Measurements from ENCODE around the gene RHBDD2. TPM values are rescaled to one million over a fixed set of nuclear protein-coding genes. Genes with fewer than 3 reads are reported as not detected.

Gene RHBDD2
- total and polyA plus RNA-seq, 10 of the 15 experiments (the other 5 are each of a cell fraction or from before 2014, with no cell fraction given), result 3.9 to 39.8 (median 16.9) TPM

DNA sequence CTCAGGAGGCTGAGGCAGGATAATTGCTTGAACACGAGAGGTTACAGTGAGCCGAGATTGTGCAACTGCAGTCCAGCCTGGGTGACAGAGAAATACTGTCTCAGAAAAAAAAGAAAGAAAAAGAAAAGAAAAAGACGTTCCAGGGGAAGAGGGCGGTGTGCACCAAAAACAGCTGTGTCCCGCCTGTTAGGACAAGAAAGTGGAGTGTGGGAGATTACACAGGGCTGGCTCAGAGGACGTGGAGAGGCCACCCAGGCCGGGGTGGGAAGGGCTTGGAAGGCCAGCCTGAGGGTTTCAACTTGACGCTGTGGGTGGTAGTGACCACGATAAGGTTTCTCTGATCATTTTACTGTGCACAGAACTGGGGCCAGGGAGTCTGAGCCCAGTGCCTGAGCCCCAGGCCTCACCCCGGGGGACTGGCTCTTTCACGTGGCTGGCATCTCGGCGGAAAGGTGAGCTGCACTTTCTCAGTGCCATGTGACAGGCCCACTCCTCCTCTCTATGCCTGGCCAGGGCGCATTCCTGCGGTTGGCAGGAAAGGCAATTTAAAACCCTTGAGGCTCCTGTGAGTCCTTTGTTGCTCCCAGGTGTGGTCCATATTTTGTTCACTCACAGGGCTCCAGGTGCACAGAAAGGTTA lies 13.9 kb downstream of the RHBDD2 start:
- in situ Hi-C loops (cut with MboI), result no loop called here
- no peaks in the 10 kb centered on the region for H3K9me3 ChIP-seq (replicated peaks; ENCODE audit: control insufficient read depth, insufficient read depth, low read length)
- TF ChIP-seq FOS (IDR thresholded peaks at IDR 0.05; ENCODE audit: borderline replicate concordance, extremely low read depth, insufficient read length) (no peak), SREBF1 (IDR thresholded peaks at IDR 0.05; ENCODE audit: low read length) (no peak), SKIL (IDR thresholded peaks at IDR 0.05; ENCODE audit: low read depth, poor library complexity, severe bottlenecking) (no peak), ZNF24 (IDR thresholded peaks at IDR 0.05) (no peak), PAX5 (IDR thresholded peaks at IDR 0.05; ENCODE audit: borderline replicate concordance, low read depth, low read length) (no peak), GATAD2B (conservative IDR thresholded peaks at IDR 0.05; ENCODE audit: low read depth) (no peak), TCF7 (IDR thresholded peaks at IDR 0.05; ENCODE audit: borderline replicate concordance) (no peak), RB1 (IDR thresholded peaks at IDR 0.05; ENCODE audit: borderline replicate concordance) (no peak), ZNF384 (IDR thresholded peaks at IDR 0.05; ENCODE audit: borderline replicate concordance, low read depth, low read length) (no peak), HDGF (IDR thresholded peaks at IDR 0.05) (no peak), ASH2L (IDR thresholded peaks at IDR 0.05; ENCODE audit: borderline replicate concordance, low read depth) (no peak)
- TF ChIP-seq, protein P1, sequence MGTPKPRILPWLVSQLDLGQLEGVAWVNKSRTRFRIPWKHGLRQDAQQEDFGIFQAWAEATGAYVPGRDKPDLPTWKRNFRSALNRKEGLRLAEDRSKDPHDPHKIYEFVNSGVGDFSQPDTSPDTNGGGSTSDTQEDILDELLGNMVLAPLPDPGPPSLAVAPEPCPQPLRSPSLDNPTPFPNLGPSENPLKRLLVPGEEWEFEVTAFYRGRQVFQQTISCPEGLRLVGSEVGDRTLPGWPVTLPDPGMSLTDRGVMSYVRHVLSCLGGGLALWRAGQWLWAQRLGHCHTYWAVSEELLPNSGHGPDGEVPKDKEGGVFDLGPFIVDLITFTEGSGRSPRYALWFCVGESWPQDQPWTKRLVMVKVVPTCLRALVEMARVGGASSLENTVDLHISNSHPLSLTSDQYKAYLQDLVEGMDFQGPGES (IDR thresholded peaks at IDR 0.05), result no peak
- TF ChIP-seq, protein P2, sequence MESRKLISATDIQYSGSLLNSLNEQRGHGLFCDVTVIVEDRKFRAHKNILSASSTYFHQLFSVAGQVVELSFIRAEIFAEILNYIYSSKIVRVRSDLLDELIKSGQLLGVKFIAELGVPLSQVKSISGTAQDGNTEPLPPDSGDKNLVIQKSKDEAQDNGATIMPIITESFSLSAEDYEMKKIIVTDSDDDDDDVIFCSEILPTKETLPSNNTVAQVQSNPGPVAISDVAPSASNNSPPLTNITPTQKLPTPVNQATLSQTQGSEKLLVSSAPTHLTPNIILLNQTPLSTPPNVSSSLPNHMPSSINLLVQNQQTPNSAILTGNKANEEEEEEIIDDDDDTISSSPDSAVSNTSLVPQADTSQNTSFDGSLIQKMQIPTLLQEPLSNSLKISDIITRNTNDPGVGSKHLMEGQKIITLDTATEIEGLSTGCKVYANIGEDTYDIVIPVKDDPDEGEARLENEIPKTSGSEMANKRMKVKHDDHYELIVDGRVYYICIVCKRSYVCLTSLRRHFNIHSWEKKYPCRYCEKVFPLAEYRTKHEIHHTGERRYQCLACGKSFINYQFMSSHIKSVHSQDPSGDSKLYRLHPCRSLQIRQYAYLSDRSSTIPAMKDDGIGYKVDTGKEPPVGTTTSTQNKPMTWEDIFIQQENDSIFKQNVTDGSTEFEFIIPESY (IDR thresholded peaks at IDR 0.05), result no peak
- TF ChIP-seq, protein P3, sequence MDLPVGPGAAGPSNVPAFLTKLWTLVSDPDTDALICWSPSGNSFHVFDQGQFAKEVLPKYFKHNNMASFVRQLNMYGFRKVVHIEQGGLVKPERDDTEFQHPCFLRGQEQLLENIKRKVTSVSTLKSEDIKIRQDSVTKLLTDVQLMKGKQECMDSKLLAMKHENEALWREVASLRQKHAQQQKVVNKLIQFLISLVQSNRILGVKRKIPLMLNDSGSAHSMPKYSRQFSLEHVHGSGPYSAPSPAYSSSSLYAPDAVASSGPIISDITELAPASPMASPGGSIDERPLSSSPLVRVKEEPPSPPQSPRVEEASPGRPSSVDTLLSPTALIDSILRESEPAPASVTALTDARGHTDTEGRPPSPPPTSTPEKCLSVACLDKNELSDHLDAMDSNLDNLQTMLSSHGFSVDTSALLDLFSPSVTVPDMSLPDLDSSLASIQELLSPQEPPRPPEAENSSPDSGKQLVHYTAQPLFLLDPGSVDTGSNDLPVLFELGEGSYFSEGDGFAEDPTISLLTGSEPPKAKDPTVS (IDR thresholded peaks at IDR 0.05; ENCODE audit: low read depth, low read length), result no peak
- TF ChIP-seq, protein P4, sequence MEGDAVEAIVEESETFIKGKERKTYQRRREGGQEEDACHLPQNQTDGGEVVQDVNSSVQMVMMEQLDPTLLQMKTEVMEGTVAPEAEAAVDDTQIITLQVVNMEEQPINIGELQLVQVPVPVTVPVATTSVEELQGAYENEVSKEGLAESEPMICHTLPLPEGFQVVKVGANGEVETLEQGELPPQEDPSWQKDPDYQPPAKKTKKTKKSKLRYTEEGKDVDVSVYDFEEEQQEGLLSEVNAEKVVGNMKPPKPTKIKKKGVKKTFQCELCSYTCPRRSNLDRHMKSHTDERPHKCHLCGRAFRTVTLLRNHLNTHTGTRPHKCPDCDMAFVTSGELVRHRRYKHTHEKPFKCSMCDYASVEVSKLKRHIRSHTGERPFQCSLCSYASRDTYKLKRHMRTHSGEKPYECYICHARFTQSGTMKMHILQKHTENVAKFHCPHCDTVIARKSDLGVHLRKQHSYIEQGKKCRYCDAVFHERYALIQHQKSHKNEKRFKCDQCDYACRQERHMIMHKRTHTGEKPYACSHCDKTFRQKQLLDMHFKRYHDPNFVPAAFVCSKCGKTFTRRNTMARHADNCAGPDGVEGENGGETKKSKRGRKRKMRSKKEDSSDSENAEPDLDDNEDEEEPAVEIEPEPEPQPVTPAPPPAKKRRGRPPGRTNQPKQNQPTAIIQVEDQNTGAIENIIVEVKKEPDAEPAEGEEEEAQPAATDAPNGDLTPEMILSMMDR (IDR thresholded peaks at IDR 0.05 in 2 of 3, conservative IDR thresholded peaks at IDR 0.05 in 1 of 3; ENCODE audit: control insufficient read depth in 2 of 3, extremely low read depth in 1 of 3, insufficient read depth in 1 of 3, low read depth in 3 of 3, low read length in 3 of 3), result no peak
- H3K9ac ChIP-seq (ENCODE audit: control insufficient read depth, insufficient read depth, low read length), result no peak overlapping the region
- ChIA-PET SMC1A (ENCODE audit: uncharacterized antibody, unreplicated experiment) (no interaction called here), RAD21 (ENCODE audit: unreplicated experiment) (no interaction called here), POLR2A (no interaction called here), CTCF (interaction anchor here (0.6 kb wide), 1 partner anchor 455 kb away, joined by 4 read pairs; no protein-coding TSS in a partner anchor)
- no peaks in the 10 kb centered on the region for H3K4me1 ChIP-seq (ENCODE audit: control insufficient read depth, insufficient read depth, low read length)
- BruUV-seq (replicated peaks), result no TSS peak
- FAIRE-seq (no peak), DNase-seq (ENCODE audit: low read depth, low spot score) (no peak), ATAC-seq (no peak)
- H4K20me1 ChIP-seq (ENCODE audit: control insufficient read depth, insufficient read depth), result no peaks in the 10 kb centered on the region
- no peaks in the 10 kb centered on the region for H3K27me3 ChIP-seq (replicated peaks in 1 of 2; ENCODE audit: control insufficient read depth in 2 of 2, insufficient read depth in 2 of 2, low read length in 1 of 2)
- intact Hi-C loops (cut with micrococcal nuclease; ENCODE audit: unreplicated experiment), result no loop called here
- no peak overlapping the region for H3K27ac ChIP-seq (ENCODE audit: control insufficient read depth, insufficient read depth)
- H3K4me3 ChIP-seq, result no peak overlapping the region
- no peak overlapping the region for H3K4me2 ChIP-seq (ENCODE audit: control insufficient read depth, insufficient read depth)
- no peaks in the 10 kb centered on the region; a peak in 1 of 4 replicates for H3K36me3 ChIP-seq (ENCODE audit: control insufficient read depth in 2 of 2, insufficient read depth in 2 of 2, low read length in 1 of 2)
- H2AFZ ChIP-seq (ENCODE audit: control insufficient read depth, low read depth, low read length), result no peak overlapping the region
- 62% methylated on average over 15 of the region's 15 CpGs for WGBS (ENCODE audit: insufficient coverage, insufficient replicate concordance, low lambda C conversion rate, missing lambda C conversion rate)
- H3K79me2 ChIP-seq (ENCODE audit: control insufficient read depth, insufficient read depth, low read length), result no peaks in the 10 kb centered on the region

Data from GM12878 (cell line).